ENCODE results near the gene ATP9B.

DNA sequence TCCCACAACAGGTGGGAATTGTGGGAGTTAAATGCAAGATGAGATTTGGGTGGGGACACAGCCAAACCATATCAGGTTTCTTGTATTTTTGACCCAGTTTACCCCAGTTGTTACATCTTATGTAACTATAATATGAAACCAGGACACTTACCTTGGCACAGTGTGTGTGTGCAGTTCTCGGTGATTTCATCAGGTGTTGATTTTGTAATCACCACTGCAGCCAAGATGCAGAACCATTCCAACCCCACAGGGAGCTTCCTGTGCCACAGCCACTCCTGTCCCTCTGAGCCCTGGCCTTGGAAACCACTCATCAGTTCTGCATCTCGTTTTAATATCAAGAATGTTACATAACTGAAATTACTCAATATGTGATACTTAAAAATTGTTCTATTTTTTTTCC lies 31.8 kb downstream of the ATP9B start:
- TF ChIP-seq, protein P1, sequence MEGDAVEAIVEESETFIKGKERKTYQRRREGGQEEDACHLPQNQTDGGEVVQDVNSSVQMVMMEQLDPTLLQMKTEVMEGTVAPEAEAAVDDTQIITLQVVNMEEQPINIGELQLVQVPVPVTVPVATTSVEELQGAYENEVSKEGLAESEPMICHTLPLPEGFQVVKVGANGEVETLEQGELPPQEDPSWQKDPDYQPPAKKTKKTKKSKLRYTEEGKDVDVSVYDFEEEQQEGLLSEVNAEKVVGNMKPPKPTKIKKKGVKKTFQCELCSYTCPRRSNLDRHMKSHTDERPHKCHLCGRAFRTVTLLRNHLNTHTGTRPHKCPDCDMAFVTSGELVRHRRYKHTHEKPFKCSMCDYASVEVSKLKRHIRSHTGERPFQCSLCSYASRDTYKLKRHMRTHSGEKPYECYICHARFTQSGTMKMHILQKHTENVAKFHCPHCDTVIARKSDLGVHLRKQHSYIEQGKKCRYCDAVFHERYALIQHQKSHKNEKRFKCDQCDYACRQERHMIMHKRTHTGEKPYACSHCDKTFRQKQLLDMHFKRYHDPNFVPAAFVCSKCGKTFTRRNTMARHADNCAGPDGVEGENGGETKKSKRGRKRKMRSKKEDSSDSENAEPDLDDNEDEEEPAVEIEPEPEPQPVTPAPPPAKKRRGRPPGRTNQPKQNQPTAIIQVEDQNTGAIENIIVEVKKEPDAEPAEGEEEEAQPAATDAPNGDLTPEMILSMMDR (IDR thresholded peaks at IDR 0.05 in 8 of 11, conservative IDR thresholded peaks at IDR 0.05 in 3 of 11) = no peak
- TF ChIP-seq POLR2AphosphoS5 (IDR thresholded peaks at IDR 0.05) (no peak), POLR2A (IDR thresholded peaks at IDR 0.05) (no peak)

Measured in spleen (tissue), 7 donors.